ENCODE results near the gene NAT8. TPM values are rescaled to one million over a fixed set of nuclear protein-coding genes. Genes with fewer than 3 reads are reported as not detected.
"Not testable (repeated sequence)": the region's sequence is repeated elsewhere in the genome, so short reads cannot be mapped to it uniquely, and the experiment has no call there.

NAT8 gene
- total RNA-seq, 1 donor from 2014 or later = not detected

DNA sequence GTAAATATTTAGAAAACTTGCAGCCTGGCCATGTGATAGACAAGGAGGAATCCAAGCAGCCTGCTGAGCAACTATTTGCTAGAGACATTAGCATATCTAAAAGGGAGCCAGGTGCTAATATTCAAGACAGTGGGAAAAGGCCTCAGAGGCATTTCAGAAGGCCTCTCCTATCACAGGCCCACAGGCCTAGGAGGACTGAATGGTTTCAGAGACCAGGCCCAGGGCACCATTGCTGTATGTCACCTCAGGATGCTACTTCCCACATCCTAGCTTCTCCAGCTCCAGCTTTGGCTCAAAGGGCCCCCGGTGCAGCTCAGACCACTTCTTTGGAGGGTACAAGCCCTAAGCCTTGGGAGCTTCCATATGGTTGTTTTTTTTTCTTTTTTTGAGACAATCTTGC, 3.8 kb downstream of the NAT8 start:
- DNase-seq (ENCODE audit: low spot score) = no peak

DNA sequence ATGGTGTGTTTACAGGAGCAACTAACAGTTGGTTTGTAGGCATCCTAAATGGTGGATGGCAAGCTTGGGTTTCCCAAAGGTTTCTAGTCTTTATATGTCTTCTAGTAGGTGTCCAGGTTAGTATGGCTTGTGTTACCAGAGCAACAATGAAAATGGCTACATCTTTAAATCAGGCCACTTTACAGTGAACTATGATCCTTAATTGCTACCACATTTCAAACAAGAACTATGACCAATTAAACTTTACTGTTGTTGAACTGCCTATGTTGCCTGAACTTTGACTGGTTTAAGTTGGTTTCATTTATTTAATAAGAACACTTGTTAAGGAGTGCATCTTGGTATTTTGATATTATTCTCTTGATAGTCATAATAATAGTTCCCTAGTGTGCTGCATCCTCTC, 5.2 kb downstream of the NAT8 start:
- not testable (repeated sequence) for DNase-seq (ENCODE audit: low spot score)

DNA sequence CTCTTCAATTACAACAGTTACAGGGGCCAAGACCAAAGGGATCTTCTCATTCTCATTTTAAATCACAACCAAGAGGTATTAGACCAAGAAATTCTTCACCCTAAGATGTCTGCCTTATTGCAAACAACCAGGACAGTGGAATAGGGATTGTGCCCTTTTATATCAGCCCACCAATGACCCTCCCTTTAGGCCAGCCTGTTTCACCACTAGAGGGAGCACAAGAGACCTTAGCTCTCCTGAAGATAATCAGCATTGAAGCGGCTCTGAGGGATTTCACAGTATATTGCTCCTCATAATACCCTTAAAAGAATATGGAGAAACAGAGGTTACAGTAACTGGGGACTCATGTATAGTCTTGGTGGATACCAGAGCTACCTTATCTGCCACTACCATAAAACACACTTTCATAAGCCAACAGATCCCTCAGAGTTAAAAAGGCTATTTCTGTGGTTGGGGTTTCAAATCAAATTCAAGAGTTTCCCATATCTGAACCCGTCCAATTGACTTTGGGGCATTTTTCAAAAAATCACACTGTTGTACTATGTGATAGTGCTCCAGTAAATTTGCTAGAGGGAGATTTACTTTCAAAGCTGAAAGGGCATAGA, 11.5 kb downstream of the NAT8 start:
- not testable (repeated sequence) for DNase-seq (ENCODE audit: low spot score)

DNA sequence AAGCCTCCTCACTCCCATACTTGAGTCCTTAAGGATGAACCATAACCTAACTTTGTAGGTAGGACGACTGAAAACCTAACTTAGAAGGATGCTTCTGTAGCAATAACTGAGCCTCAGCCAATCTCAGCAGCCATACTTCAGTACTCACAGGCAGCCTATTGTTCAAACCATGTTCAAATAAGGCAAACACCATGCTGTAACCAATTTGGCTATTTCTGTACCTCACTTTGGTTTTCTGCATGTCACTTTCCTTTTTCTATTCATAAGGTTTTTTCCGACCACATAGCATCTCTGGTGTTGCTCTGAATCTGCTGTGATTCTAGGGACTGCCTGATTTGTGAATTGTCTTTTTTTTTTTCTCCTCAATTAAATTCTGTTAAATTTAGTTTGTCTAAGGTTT, 13.7 kb downstream of the NAT8 start:
- DNase-seq (ENCODE audit: low spot score) = not testable (repeated sequence)

DNA sequence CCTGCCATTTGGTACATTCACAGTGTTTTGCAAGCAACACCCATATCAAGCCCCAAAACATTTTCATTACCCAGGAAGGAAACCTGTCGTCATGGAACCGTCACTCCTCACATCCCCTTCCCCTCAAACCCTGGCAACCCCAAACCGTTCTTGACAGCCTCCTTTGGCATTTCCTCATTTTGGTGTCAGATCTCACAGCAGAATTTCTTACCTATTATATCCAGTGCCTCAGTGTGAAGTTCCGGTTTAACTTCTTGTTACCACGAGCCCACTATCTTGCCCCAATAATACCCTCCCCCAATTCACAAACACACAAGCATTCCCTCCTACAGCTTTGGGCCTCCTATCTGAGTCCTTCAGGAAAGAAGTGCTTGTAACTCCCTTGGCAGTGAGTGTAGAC, 16.0 kb downstream of the NAT8 start:
- not testable (repeated sequence) for DNase-seq (ENCODE audit: low spot score)

DNA sequence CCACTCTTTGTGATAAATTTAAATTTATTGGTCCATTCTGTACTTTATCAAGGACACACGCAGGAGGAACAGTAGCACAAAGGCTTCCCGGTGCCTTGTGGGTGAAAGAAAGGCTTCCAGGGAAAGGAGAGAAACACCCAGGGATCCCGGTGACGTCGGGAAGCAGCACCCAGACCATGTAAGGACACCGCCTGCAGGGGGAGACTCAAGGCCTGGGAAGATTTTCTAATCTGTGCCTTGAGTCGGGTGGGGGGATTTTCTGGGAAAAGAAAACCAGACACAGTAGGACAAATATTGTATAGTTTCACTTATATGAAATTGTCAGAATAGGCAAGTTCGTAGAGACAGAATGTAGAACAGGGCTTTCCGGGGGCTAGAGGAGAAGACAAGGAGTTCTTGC, 17.6 kb downstream of the NAT8 start:
- not testable (repeated sequence) for DNase-seq (ENCODE audit: low spot score)

DNA sequence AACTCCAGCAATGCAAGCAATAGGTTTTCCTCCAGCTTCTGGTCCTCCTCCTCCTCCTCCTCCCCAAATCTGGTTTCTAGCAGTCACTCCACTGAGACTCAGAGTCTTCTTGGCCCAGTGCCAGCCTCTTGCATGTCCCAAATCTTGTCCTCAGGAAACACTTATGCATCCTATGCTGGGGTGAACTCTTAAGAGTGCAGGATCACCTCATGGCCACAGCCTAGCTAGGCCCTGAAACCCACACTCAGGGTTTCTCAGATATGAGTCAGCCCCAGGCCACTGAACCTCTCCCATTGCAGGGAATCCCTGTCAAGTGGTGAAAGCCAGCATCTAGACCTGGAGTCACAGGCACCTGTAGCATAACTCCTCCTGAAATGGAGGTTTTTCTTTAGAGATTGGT, 18.2 kb downstream of the NAT8 start:
- not testable (repeated sequence) for DNase-seq (ENCODE audit: low spot score)

DNA sequence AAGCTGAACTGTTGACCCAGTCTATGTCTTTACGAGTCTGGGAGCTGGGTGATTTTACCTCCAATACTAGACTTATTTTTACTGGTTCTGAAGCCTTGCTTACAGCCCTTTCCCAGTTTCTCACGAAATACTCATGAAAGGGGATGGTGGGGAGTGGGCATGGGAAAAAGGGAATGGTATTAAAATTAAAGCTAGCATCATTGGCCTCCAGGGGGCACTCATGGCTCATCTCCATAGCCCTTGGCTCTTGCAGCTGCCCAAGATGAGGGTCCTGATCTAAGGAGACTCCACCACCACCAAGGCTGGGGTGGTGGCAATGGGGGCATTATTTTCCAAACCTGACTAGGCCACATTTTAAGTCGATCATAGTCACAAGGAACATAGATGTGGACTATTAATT, 22.3 kb downstream of the NAT8 start:
- DNase-seq (ENCODE audit: low spot score) = not testable (repeated sequence)

DNA sequence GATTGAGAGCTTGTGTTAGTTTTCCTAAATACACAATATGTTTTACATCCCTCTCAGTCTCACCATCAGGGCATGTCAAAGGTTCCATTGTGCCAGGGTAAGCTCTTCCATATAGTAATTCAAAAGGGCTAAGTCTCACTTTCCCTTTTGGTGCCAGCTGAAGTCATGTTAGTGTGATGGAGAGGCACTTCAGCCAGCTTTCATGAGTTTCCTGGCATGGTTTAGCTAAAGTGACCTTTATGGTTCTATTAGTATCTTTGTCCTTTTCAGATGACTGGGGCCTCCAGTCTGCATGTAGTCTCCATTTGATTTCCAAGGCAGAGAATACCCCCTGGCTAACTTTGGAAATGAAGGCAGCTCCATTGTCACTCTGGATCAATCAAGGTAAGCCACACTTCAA, 27.2 kb downstream of the NAT8 start:
- no peak for DNase-seq (ENCODE audit: low spot score)

DNA sequence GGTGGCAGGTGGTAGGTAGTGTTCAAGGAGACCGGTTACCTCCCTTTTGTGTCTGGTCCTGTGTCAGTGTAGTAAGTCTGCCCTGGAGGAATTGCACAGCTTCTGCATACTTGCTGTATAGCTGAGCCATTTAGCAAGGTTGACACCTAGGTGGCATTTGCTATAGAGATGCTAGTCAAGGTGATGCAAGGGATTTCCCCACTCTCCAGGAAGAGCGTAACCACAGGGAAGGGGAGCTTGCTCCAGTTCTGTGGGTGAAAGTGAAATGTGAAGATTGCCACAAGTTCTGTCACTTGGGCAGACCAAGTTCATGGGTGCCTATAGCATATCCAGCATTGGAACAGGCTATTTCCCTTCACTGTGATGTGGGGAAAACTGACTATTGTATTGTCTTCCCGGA, 28.1 kb downstream of the NAT8 start:
- no peak for DNase-seq (ENCODE audit: low spot score)

DNA sequence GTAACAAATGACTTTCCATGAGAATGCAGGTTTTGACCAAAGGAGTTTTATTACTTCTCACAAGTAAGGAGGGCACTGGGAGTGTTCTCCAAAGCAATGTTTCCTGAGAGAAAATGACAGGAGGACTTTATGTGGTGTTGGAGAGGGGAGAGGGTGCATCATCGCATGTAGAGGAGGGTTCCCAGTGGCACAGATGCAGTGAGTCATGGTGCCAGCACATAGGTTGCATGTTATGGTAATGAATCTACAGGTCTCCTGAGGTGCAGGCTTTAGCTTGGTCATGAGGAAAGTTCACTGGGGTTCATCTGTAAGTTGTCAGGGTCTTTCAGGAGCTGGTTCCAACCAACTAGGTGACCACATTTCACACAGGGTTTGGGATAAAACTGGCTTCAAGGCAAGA, 30.4 kb downstream of the NAT8 start:
- DNase-seq (ENCODE audit: low spot score) = no peak

DNA sequence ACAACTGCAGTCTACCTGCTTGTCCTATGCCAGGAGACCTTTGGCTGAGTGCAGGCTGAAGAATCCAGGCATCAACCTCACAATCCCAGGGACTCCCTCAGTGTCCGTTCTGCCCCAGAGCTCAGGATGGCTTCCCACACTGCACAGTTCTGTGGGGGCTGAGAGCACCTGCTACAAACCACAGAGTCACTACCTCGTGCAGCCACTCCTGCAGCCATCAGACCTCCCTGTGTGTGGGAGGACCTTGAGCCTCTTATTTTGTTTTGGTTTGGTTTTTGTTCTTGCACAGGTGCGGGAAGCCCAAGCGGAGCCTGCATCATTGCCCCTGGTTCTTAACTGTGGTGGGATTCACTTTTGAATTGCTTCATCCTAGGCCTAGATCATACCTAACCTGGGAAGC, 31.0 kb downstream of the NAT8 start:
- no peak for DNase-seq (ENCODE audit: low spot score)

DNA sequence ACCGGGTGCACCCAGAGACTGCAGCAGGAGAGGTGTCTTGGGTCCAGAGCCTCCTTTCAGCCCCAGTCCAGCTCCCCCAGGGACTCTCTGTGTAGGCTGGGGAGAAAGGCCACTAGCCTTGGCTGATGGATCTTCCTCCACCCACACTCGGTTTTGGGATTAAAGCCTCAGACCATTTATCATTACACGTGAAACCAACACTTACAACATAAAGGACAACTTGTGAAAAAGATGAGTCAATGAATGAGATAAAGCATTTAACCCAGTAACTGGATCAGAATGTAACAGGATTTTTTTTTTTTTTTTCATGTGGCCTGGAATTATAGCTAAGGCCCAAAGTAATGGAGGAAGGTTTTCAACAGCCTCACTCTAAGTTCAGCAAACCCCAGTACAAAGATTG, 32.1 kb downstream of the NAT8 start:
- DNase-seq (ENCODE audit: low spot score) = no peak

DNA sequence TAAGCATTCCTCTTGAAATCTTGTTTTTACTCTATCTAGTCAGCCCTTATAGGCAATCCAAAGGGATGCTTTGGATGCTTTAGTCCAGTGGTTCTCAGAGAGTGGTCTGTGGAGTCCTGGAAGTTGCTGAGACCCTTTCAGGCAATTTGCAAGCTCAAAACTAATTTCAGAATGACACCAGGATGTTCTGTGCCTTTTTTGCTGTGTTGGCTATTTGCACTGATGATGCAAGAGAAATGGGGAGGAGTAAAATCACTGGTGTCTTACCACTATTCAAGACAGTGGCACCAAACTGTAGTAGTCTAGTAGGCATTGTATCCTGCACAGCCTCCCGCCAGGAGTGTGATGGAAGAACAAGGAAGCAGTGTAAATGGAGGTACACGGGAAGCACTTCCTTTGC, 37.6 kb downstream of the NAT8 start:
- DNase-seq (ENCODE audit: low spot score) = not testable (repeated sequence)

DNA sequence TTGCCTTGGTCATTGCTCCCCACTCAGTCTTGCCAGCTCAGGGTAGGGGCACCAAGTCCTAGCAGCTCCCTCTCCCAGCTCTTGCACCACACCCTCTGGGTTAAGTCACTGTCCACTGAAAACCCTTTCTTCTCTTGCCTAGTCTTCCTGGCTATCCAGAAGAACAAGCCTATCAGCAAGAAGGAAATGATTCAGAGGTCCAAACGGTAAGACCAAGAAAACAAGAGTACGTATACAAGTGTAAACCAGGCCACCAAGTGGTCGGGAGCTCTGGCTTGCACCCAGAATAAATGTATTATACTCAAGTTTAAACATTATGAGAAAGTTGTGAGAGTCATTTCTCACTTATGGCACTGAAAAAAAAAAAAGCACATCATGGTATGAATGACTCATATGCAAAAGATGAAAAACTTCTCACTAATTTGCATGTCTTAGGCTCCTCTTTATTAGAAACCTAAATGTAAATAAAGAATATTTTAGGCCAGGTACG, 39.1 kb downstream of the NAT8 start:
- DNase-seq (ENCODE audit: low spot score) = not testable (repeated sequence)

DNA sequence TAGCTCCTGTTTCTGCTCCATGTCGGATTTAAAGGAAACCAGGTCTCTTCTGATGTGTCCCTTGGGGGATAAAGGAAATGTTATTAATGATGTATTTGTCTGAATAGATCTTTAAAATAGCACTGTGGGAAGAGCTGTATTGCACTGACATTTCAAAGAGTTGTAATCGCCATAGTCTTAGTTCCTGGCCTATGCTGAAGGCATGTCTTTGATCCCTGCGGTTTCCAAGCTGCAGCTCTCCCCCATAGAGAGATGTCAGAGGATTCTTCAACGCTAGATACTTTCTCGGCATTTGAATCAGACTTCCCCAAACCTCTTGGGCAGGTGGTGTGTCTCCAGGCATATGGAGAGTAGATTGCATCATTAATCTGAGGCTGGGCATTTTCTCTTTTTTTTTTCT, 40.4 kb downstream of the NAT8 start:
- DNase-seq (ENCODE audit: low spot score) = peak; percentile 1

DNA sequence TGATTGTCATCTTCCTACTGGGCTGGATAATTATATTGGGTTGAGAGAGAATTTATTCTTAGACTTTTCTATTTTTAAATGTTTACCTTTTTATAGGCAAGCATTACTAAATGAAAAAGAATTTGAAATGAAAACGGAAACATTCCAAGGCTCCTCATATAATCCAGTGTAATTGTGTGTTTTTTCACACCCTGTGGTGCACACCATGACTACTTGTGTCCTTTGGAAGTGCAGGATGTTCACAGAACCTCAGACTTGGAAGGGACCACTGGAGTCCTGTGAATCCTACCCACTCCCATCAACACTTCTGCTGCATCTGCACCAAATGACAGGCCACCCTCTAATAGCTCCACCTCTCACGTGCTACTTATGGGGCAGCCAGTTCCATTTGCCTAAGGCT, 48.0 kb downstream of the NAT8 start:
- DNase-seq (ENCODE audit: low spot score) = no peak

DNA sequence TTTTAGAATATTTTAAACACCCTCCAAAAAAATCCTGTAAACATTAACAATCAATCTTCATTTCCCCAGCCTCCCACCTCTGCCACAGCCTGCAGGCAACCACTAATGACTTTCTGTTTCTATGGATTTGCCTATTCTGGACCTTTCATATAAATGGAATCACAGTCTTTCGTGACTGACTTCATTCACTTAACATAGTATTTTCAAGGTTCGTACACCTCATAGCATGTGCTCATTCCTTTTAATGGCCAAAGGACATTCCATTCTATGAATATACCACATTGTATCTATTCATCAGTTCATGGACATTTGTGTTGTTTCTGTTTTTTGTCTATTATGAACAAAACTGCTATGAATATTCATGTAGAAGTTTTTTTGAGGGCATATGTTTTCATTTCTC, 48.5 kb downstream of the NAT8 start:
- DNase-seq (ENCODE audit: low spot score) = no peak

Other genes starting within 250 kb of the NAT8 start
- gene TPRKB, start 94.9 kb upstream of the NAT8 start, total RNA-seq (ENCODE audit: insufficient read depth, low replicate concordance) = 51.0 TPM
- gene DUSP11, start 137.7 kb upstream of the NAT8 start, total RNA-seq (ENCODE audit: insufficient read depth, low replicate concordance) = 41.4 TPM
- gene C2orf78, start 141.8 kb upstream of the NAT8 start, total RNA-seq (ENCODE audit: insufficient read depth, low replicate concordance) = 1.7 TPM
- 29.6 TPM for gene STAMBP, start 186.5 kb upstream of the NAT8 start, total RNA-seq (ENCODE audit: insufficient read depth, low replicate concordance)